ENCODE data around the gene JMJD8. TPM values are rescaled to one million over a fixed set of nuclear protein-coding genes. Genes with fewer than 3 reads are reported as not detected.
A peak's percentile ranks its signal among the peaks of the same experiment; 100 is the strongest.

JMJD8 gene
- total and polyA plus RNA-seq, 4 donors, result 21.2 to 52.6 (median 33.4) TPM

GRCh38 chr16:667780-668518, 16.2 kb downstream of the JMJD8 start, which contains the start of gene RHOT2:
Gene RHOT2, plus strand, starts transcription at chr16:668132. Its CDS starts 68 bp downstream, at chr16:668200.
- DNase-seq (ENCODE audit: low spot score), result peak; percentile 94
- Histone ChIP-seq H3K9me3 (ENCODE audit: control insufficient read depth in 4 of 4, low read length in 3 of 4) (no peaks in the 10 kb centered on the region), H3K4me1 (ENCODE audit: control insufficient read depth in 4 of 4, insufficient read depth in 4 of 4, low read length in 3 of 4) (peaks cover 7 to 19% (median 15%) of the 10 kb centered on the region in 4 donors), H3K27ac (ENCODE audit: low read depth in 1 of 2, low read length in 2 of 2) (peak within 1 kb of the TSS; percentile 51 to 64), H3K27me3 (ENCODE audit: control insufficient read depth in 4 of 4, insufficient read depth in 4 of 4, low read length in 3 of 4) (no peaks in the 10 kb centered on the region), H3K9ac (ENCODE audit: low read depth in 1 of 2, low read length in 2 of 2) (peak within 1 kb of the TSS; percentile 50 to 51), H3K4me3 (ENCODE audit: low read depth in 1 of 3, low read length in 3 of 3) (peak within 1 kb of the TSS; percentile 58 to 93 (median 80)), H3K36me3 (ENCODE audit: control insufficient read depth in 4 of 4, insufficient read depth in 3 of 4, low read depth in 1 of 4, low read length in 3 of 4) (peaks cover 5 to 28% (median 15%) of the 10 kb centered on the region in 4 donors)
- WGBS, result under 1% methylated on average over 78 of the region's 78 CpGs
- TF ChIP-seq GABPA (IDR thresholded peaks at IDR 0.05 in 1 of 2, conservative IDR thresholded peaks at IDR 0.05 in 1 of 2) (peak in 1 of 2 donors; percentile 91), RAD21 (IDR thresholded peaks at IDR 0.05) (peak in 1 of 2 donors; percentile 69), YY1 (IDR thresholded peaks at IDR 0.05) (peak; percentile 84), CTCF (IDR thresholded peaks at IDR 0.05; ENCODE audit: low read depth, low read length, missing input control) (peak; percentile 90), SP1 (IDR thresholded peaks at IDR 0.05) (peak; percentile 14), REST (IDR thresholded peaks at IDR 0.05) (no peak), MAX (IDR thresholded peaks at IDR 0.05) (no peak), JUND (IDR thresholded peaks at IDR 0.05) (no peak), HNF4A (conservative IDR thresholded peaks at IDR 0.05) (no peak)

GRCh38 chr16:667113-667779, 16.9 kb downstream of the JMJD8 start:
- no peak for DNase-seq (ENCODE audit: low spot score)

More at GRCh38 chr16:667113-667779, 16.9 kb downstream of the JMJD8 start:
- H3K4me3 ChIP-seq (ENCODE audit: low read depth in 1 of 3, low read length in 3 of 3), result no peak overlapping the region
- WGBS, result 86% methylated on average over 22 of the region's 22 CpGs
- TF ChIP-seq HNF4G (IDR thresholded peaks at IDR 0.05) (no peak), ZBTB33 (IDR thresholded peaks at IDR 0.05) (no peak), NR2F2 (IDR thresholded peaks at IDR 0.05) (no peak), TAF1 (conservative IDR thresholded peaks at IDR 0.05) (no peak), JUND (IDR thresholded peaks at IDR 0.05) (no peak), YY1 (IDR thresholded peaks at IDR 0.05) (no peak), FOXA1 (IDR thresholded peaks at IDR 0.05) (no peak), FOXA2 (IDR thresholded peaks at IDR 0.05) (no peak), RAD21 (IDR thresholded peaks at IDR 0.05) (no peak), GABPA (IDR thresholded peaks at IDR 0.05 in 1 of 2, conservative IDR thresholded peaks at IDR 0.05 in 1 of 2) (no peak), MAX (IDR thresholded peaks at IDR 0.05) (no peak), HNF4A (conservative IDR thresholded peaks at IDR 0.05) (no peak), REST (IDR thresholded peaks at IDR 0.05) (no peak)
- peaks cover 7 to 23% (median 15%) of the 10 kb centered on the region in 4 donors for H3K4me1 ChIP-seq (ENCODE audit: control insufficient read depth in 4 of 4, insufficient read depth in 4 of 4, low read length in 3 of 4)
- H3K27ac ChIP-seq (ENCODE audit: low read depth in 1 of 2, low read length in 2 of 2), result no peak overlapping the region
- H3K9me3 ChIP-seq (ENCODE audit: control insufficient read depth in 4 of 4, low read length in 3 of 4), result no peaks in the 10 kb centered on the region
- H3K36me3 ChIP-seq (ENCODE audit: control insufficient read depth in 4 of 4, insufficient read depth in 3 of 4, low read depth in 1 of 4, low read length in 3 of 4), result peaks cover 4 to 21% (median 11%) of the 10 kb centered on the region in 4 donors
- peak overlapping the region in 1 of 2 donors; percentile 48 for H3K9ac ChIP-seq (ENCODE audit: low read depth in 1 of 2, low read length in 2 of 2)
- H3K27me3 ChIP-seq (ENCODE audit: control insufficient read depth in 4 of 4, insufficient read depth in 4 of 4, low read length in 3 of 4), result no peaks in the 10 kb centered on the region
